ENCODE measurements around the gene BCL2L15. TPM values are rescaled to one million over a fixed set of nuclear protein-coding genes. Genes with fewer than 3 reads are reported as not detected.
A peak's percentile ranks its signal among the peaks of the same experiment; 100 is the strongest.

The BCL2L15 gene
- total and polyA plus RNA-seq, 10 of the 15 experiments (the other 5 are each of a cell fraction or from before 2014, with no cell fraction given): 0.42 to 1.2 (median 0.59) TPM

DNA sequence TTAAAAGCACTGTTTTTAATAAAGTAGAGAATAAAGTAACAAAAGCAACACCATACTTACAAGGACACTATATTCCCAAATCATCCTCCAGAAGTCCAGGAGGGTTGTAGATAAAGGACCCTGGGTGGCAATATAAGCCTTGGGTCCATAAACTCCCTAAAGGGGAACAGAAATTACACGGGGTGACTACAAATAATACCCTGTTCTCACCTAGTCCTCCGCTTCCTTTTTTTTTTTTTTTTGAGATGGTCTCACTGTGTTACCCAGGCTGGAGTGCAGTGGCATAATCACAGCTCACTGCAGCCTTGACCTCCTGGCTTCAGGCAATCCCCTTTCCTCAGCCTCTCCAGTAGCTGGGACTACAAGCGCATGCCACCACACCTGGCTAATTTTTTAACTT, 29.0 kb downstream of the BCL2L15 start (continued):
- no peak for TF ChIP-seq SREBF2 (IDR thresholded peaks at IDR 0.05; ENCODE audit: low read length)
- TF ChIP-seq, protein P1, sequence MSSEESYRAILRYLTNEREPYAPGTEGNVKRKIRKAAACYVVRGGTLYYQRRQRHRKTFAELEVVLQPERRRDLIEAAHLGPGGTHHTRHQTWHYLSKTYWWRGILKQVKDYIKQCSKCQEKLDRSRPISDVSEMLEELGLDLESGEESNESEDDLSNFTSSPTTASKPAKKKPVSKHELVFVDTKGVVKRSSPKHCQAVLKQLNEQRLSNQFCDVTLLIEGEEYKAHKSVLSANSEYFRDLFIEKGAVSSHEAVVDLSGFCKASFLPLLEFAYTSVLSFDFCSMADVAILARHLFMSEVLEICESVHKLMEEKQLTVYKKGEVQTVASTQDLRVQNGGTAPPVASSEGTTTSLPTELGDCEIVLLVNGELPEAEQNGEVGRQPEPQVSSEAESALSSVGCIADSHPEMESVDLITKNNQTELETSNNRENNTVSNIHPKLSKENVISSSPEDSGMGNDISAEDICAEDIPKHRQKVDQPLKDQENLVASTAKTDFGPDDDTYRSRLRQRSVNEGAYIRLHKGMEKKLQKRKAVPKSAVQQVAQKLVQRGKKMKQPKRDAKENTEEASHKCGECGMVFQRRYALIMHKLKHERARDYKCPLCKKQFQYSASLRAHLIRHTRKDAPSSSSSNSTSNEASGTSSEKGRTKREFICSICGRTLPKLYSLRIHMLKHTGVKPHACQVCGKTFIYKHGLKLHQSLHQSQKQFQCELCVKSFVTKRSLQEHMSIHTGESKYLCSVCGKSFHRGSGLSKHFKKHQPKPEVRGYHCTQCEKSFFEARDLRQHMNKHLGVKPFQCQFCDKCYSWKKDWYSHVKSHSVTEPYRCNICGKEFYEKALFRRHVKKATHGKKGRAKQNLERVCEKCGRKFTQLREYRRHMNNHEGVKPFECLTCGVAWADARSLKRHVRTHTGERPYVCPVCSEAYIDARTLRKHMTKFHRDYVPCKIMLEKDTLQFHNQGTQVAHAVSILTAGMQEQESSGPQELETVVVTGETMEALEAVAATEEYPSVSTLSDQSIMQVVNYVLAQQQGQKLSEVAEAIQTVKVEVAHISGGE (CRISPR knock-in tag; IDR thresholded peaks at IDR 0.05): no peak
- TF ChIP-seq, protein P2, sequence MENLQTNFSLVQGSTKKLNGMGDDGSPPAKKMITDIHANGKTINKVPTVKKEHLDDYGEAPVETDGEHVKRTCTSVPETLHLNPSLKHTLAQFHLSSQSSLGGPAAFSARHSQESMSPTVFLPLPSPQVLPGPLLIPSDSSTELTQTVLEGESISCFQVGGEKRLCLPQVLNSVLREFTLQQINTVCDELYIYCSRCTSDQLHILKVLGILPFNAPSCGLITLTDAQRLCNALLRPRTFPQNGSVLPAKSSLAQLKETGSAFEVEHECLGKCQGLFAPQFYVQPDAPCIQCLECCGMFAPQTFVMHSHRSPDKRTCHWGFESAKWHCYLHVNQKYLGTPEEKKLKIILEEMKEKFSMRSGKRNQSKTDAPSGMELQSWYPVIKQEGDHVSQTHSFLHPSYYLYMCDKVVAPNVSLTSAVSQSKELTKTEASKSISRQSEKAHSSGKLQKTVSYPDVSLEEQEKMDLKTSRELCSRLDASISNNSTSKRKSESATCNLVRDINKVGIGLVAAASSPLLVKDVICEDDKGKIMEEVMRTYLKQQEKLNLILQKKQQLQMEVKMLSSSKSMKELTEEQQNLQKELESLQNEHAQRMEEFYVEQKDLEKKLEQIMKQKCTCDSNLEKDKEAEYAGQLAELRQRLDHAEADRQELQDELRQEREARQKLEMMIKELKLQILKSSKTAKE (IDR thresholded peaks at IDR 0.05; ENCODE audit: low read depth, poor library complexity, severe bottlenecking): no peak
- TF ChIP-seq, protein P3, sequence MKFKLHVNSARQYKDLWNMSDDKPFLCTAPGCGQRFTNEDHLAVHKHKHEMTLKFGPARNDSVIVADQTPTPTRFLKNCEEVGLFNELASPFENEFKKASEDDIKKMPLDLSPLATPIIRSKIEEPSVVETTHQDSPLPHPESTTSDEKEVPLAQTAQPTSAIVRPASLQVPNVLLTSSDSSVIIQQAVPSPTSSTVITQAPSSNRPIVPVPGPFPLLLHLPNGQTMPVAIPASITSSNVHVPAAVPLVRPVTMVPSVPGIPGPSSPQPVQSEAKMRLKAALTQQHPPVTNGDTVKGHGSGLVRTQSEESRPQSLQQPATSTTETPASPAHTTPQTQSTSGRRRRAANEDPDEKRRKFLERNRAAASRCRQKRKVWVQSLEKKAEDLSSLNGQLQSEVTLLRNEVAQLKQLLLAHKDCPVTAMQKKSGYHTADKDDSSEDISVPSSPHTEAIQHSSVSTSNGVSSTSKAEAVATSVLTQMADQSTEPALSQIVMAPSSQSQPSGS (IDR thresholded peaks at IDR 0.05; ENCODE audit: low read length): 0 out of 2 replicates have a peak, but pooled peaks have one; percentile 49
- no peak for TF ChIP-seq HDAC6 (IDR thresholded peaks at IDR 0.05; ENCODE audit: unreplicated experiment)
- TF ChIP-seq GATAD2B (conservative IDR thresholded peaks at IDR 0.05; ENCODE audit: low read depth): 0 out of 2 replicates have a peak, but pooled peaks have one; percentile 36
- TF ChIP-seq, protein P4, sequence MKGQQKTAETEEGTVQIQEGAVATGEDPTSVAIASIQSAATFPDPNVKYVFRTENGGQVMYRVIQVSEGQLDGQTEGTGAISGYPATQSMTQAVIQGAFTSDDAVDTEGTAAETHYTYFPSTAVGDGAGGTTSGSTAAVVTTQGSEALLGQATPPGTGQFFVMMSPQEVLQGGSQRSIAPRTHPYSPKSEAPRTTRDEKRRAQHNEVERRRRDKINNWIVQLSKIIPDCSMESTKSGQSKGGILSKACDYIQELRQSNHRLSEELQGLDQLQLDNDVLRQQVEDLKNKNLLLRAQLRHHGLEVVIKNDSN (IDR thresholded peaks at IDR 0.05; ENCODE audit: borderline replicate concordance, extremely low read length, insufficient read depth, low read depth, low read length): no peak
- no peak for TF ChIP-seq JUNB (IDR thresholded peaks at IDR 0.05)
- no peak for TF ChIP-seq ZNF207 (IDR thresholded peaks at IDR 0.05; ENCODE audit: borderline replicate concordance)
- peak; percentile 57; the same call in 1 of the 2 replicates for TF ChIP-seq HDGF (IDR thresholded peaks at IDR 0.05)
- no peak for TF ChIP-seq ZNF622 (IDR thresholded peaks at IDR 0.05)
- no peak for TF ChIP-seq IRF4 (IDR thresholded peaks at IDR 0.05; ENCODE audit: low read depth, low read length)
- no peak for TF ChIP-seq CHD4 (IDR thresholded peaks at IDR 0.05)
- TF ChIP-seq, protein P5, sequence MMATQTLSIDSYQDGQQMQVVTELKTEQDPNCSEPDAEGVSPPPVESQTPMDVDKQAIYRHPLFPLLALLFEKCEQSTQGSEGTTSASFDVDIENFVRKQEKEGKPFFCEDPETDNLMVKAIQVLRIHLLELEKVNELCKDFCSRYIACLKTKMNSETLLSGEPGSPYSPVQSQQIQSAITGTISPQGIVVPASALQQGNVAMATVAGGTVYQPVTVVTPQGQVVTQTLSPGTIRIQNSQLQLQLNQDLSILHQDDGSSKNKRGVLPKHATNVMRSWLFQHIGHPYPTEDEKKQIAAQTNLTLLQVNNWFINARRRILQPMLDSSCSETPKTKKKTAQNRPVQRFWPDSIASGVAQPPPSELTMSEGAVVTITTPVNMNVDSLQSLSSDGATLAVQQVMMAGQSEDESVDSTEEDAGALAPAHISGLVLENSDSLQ (IDR thresholded peaks at IDR 0.05): no peak
- TF ChIP-seq IKZF2 (IDR thresholded peaks at IDR 0.05): peak; percentile 82 to 87
- TF ChIP-seq ZZZ3 (IDR thresholded peaks at IDR 0.05; ENCODE audit: control insufficient read depth, insufficient read length, low read depth): no peak
- TF ChIP-seq ZBED1 (IDR thresholded peaks at IDR 0.05; ENCODE audit: borderline replicate concordance): no peak
- TF ChIP-seq, protein P6, sequence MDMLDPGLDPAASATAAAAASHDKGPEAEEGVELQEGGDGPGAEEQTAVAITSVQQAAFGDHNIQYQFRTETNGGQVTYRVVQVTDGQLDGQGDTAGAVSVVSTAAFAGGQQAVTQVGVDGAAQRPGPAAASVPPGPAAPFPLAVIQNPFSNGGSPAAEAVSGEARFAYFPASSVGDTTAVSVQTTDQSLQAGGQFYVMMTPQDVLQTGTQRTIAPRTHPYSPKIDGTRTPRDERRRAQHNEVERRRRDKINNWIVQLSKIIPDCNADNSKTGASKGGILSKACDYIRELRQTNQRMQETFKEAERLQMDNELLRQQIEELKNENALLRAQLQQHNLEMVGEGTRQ (IDR thresholded peaks at IDR 0.05; ENCODE audit: borderline replicate concordance, low read depth, low read length): no peak
- TF ChIP-seq HCFC1 (IDR thresholded peaks at IDR 0.05; ENCODE audit: low read length): no peak

Data from GM12878 (cell line).